NK-92 treated with Interleukin-12 subunit alpha and Interleukin-12 subunit beta, amount 100 ng/mL, for 24 hours (cell line): ENCODE data around the gene HTRA2.
"Not testable (repeated sequence)": the region's sequence is repeated elsewhere in the genome, so short reads cannot be mapped to it uniquely, and the experiment has no call there.

Source experiments
- DNase-seq: peaks from one replicate; lab custom pipeline; 2025; lab: John Stamatoyannopoulos, UW

HTRA2 gene

GRCh38 chr2:74529357-74530238 is at the start of gene HTRA2, which contains the start of gene AUP1:
Gene HTRA2 (plus strand): TSS chr2:74529933. CDS start chr2:74530007, 74 bp downstream.
Gene AUP1 (minus strand): TSS chr2:74529706. CDS start chr2:74529629, 77 bp downstream.
- DNase-seq: peak; percentile 97

GRCh38 chr2:74481431-74481830 is 48.3 kb upstream of the HTRA2 start:
- no peak for DNase-seq

DNA sequence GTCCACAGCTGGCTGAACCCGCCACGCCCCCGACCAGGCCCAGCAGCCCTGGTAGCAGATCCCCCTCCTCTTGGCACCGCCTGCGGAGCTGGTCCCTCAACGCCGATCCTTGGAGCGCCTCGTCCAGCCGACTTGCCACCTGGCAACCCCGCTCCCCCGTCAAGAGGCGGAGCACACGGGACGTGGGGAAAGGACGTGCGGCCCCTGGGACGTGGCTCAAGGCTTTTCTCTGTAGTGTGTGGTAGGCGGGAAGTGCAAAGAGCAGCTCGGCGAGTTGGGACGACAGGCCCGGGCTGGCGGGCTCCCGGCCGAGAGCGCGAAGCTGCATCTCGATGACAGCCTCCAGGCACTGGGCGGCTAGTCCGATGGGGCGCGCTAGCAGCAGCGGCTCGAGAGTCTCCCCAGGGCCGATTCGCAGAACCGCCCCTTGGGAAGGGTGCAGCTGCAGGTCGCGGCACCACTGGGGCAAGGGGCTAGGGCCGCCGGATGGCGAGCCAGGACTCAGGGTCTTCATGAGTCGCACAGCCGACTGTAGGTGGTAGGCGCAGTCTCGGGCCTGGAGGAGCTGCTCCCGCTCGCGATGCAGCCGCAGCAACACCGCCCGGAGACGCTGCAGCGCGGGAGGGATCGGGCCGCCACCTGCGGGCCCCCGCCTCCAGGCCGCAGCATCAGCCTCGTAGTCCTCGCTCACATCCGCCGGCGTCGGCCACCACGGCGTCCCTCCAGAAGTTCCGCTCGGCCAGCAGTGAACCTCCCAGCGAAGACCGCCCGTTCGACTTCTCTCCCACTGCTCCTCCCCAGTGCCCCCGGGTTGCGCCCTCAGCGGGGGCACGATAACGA is 47.6 kb upstream of the HTRA2 start:
- DNase-seq: peak; percentile 74

DNA sequence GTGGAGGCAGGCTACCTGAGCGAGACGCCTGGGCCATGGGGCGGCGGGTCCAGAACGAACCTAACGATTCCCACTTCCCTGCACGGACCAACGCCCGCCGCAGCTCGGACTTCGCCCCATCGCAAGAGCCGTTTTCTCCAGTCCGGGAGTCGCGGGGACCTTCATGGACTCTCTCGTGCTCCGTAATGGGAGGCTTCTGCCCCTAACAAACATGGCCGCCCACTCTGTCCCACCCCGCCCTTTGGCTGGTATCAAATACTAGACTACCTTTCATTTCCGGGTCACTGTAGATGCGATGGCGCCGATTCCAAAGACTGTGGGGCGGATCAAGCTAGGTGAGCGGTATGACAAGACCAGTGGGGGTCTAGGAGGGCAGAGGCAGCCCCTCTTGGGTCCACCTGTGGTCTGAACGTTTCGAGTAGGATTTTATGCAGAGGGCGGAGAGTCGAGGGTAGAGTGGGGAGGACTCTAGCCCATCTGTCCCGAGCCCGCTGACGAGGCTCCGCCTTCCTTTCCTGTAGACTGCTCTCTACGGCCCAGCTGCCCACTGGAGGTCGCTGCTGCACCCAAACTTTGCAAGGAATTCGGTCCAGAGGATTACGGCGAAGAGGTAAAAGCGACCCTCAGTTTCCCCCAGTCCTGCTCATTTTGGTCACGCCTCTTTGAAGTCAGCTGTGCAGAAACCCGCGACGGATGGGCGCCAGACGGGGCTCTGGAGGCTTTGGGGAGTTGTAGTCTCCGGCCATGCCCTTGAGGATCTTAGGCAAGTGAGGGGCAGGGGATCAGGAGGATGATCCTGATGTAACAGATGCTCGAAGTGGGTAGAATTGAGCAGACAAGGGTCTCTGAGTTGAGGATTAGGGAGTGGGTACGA is 46.7 kb upstream of the HTRA2 start, which contains the start of the genes CCDC142 and TTC31:
Gene CCDC142 (minus strand): TSS at position 198 of the 874 bp plus-strand sequence. CDS start 161 bp downstream, at position 37.
Gene TTC31 (plus strand): TSS at position 281 of the 874 bp plus-strand sequence. CDS start 15 bp downstream, at position 296.
- DNase-seq: peak; percentile 91

DNA sequence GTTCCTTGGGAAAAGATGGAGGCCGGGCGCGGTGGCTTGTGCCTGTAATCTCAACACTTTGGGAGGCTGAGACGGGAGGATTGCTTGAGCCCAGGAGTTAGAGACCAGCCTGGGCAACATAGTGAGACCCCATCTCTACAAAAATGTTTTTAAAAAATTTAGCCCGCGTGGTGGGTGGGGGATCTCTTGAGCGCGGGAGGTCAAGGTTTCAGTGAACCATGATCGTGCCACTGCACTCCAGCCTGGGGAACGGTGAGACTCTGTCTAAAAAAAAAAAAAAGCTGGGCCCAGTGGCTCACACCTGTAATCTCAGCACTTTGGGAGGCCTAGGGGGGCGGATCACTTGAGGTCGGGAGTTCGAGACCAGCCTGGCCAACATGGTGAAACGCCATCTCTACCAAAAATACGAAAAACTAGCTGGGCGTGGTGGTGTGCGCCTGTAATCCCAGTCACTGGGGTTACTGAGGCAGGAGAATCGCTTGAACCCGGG is 46.0 kb upstream of the HTRA2 start:
- DNase-seq: not testable (repeated sequence)

- no peak for DNase-seq
Measured at GRCh38 chr2:74486141-74486540, 43.6 kb upstream of the HTRA2 start.

GRCh38 chr2:74488643-74489481 is 40.9 kb upstream of the HTRA2 start:
- no peak for DNase-seq

- no peak for DNase-seq
Measured at GRCh38 chr2:74489906-74490305, 39.8 kb upstream of the HTRA2 start.

- no peak for DNase-seq
Measured at GRCh38 chr2:74491648-74492544, 37.8 kb upstream of the HTRA2 start.

GRCh38 chr2:74493546-74493945 is 36.2 kb upstream of the HTRA2 start:
- DNase-seq: no peak

- no peak for DNase-seq
Measured at GRCh38 chr2:74495440-74495839, 34.3 kb upstream of the HTRA2 start.

GRCh38 chr2:74496997-74497776 is 32.5 kb upstream of the HTRA2 start:
- DNase-seq: no peak

DNA sequence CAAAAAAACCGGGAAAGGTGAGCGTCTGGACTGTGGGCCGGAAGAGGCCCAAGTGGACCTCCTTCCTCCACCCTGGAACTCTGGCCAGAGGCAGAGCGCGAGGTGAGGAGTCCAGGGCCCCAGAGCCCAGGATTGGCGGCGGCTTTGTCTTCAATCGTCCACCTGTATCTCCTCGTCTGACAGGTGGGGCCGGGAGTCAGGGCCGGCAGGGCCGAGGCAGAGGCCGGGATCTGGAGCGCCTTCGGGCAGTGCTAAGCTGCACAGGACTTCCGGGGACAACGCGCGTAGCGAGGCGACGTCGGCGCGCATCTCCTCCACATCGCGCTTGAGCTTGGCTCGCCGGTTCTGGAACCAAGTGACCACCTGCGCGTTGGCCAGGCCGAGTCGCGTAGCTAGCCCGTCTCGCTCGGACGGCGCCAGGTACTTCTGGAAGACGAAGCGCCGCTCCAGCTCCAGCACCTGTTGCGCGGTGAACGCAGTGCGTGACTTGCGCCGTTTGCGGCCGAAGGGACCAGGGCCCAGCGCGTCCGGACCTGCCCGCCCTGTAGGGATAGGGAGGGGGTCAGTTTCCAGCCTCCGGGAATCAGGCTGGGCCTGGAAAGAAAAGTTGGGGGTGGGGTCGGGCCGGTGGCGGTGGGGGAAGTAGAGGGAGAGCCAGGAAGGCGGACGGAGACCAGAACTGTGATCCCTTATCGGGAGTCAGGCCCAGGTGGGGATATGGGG is 31.8 kb upstream of the HTRA2 start:
- no peak for DNase-seq

DNA sequence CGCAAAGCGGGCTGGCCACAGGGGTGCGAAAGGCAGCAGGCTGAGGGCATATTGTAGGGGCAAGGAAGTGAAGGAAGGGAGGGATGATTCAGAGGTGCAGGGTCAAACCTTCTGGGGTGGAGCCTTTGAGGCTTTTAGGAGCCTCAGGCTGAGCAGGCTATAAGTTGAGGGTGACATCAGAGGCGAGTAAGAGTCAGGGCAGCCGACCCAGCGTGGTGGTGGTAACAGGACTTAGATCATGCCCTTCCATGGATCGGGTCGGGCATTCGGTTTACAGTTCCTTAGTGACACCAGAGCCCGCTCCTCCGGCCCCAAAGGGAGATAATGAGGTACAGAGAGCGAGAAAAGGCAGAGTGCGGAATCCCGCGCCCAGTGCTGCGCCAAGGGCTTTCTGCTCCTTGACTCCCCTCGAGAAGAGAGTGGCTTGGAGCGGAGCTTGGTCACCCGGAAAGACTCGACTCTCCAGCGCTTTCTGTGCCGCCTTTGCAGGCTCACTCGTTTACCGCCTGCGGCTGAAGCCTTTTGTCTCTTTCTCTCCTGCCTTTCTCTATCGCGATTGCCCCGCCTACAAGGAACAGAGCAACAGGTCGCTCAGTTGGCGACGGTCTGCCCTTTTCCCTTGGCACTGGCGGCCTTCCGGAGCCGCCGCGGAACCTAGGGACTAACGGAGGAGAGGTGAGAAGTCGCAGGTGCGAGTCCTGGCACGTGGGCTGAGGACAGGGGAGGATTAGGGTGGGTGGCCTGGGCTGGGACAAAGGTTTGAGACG is 31.1 kb upstream of the HTRA2 start:
- DNase-seq: no peak

- no peak for DNase-seq
Measured at GRCh38 chr2:74499267-74499939, 30.3 kb upstream of the HTRA2 start, which contains the start of gene LBX2. Gene LBX2 (minus strand): TSS chr2:74499603. CDS start chr2:74499537, 66 bp downstream.

- no peak for DNase-seq
Measured at GRCh38 chr2:74499940-74500577, 29.7 kb upstream of the HTRA2 start.
